ENCODE data around the gene SLCO4A1. TPM values are rescaled to one million over a fixed set of nuclear protein-coding genes. Genes with fewer than 3 reads are reported as not detected.

Gene SLCO4A1
- total and polyA plus RNA-seq, 2 donors (not counting 3 experiments of a cell fraction or from before 2014, with no cell fraction given), result 1.4 to 4.1 TPM

- H3K4me2 ChIP-seq (ENCODE audit: insufficient read depth, low read length), result no peak overlapping the region
Observed at GRCh38 chr20:62614085-62614960, 28.0 kb upstream of the SLCO4A1 start.

More at GRCh38 chr20:62614085-62614960, 28.0 kb upstream of the SLCO4A1 start:
- Histone ChIP-seq H3K9me3 (replicated peaks; ENCODE audit: control insufficient read depth, insufficient read depth, low read length) (no peaks in the 10 kb centered on the region), H3K27me3 (ENCODE audit: control insufficient read depth in 2 of 2, insufficient read depth in 2 of 2, low read length in 2 of 2) (peaks cover 0 to 2% of the 10 kb centered on the region in 2 experiments), H3K4me1 (ENCODE audit: control insufficient read depth, extremely low read depth, insufficient read depth, low read length) (peaks cover 20% of the 10 kb centered on the region), H3K36me3 (ENCODE audit: control insufficient read depth in 2 of 2, extremely low read depth in 1 of 2, insufficient read depth in 2 of 2, low read length in 2 of 2) (no peaks in the 10 kb centered on the region), H3K9ac (replicated peaks; ENCODE audit: extremely low read depth, insufficient read depth, low read length) (no peak overlapping the region), H3K9me1 (replicated peaks; ENCODE audit: control insufficient read depth, extremely low read depth, insufficient read depth, low read length) (no peaks in the 10 kb centered on the region), H3K27ac (ENCODE audit: insufficient read depth, low read depth, low read length) (no peak overlapping the region), H2AFZ (ENCODE audit: low read depth, low read length) (no peak overlapping the region), H4K20me1 (replicated peaks; ENCODE audit: control insufficient read depth, extremely low read depth, insufficient read depth, low read length) (no peaks in the 10 kb centered on the region), H3K4me3 (replicated peaks in 1 of 3; ENCODE audit: insufficient read depth in 1 of 3, low read depth in 1 of 3, low read length in 3 of 3) (no peak overlapping the region), H3K79me2 (ENCODE audit: control insufficient read depth, insufficient read depth, low read length) (no peaks in the 10 kb centered on the region)
- ChIA-PET POLR2A (no interaction called here), CTCF (interaction anchor here (1.7 to 2.5 kb wide), 2 partner anchors 11 to 114 kb away, joined by 8 to 13 read pairs; no protein-coding TSS in a partner anchor)
- TF ChIP-seq JUN (IDR thresholded peaks at IDR 0.05; ENCODE audit: borderline replicate concordance, insufficient read depth, insufficient read length, low read depth) (no peak), GATA2 (IDR thresholded peaks at IDR 0.05; ENCODE audit: insufficient read depth, insufficient read length, low read depth, low read length) (no peak), MYC (IDR thresholded peaks at IDR 0.05; ENCODE audit: low read depth, low read length) (no peak), POLR2AphosphoS5 (IDR thresholded peaks at IDR 0.05; ENCODE audit: insufficient read depth, low read depth, low read length) (no peak), CTCF (IDR thresholded peaks at IDR 0.05; ENCODE audit: extremely low read depth in 1 of 2, insufficient read depth in 1 of 2, low read depth in 1 of 2, low read length in 2 of 2) (no peak), POLR2A (IDR thresholded peaks at IDR 0.05; ENCODE audit: low read depth, low read length) (no peak), FOS (IDR thresholded peaks at IDR 0.05; ENCODE audit: borderline replicate concordance, insufficient read depth, low read length) (no peak), EZH2 (IDR thresholded peaks at IDR 0.05; ENCODE audit: borderline replicate concordance, low read depth, low read length, severe bottlenecking) (no peak)
- TF ChIP-seq, protein P1, sequence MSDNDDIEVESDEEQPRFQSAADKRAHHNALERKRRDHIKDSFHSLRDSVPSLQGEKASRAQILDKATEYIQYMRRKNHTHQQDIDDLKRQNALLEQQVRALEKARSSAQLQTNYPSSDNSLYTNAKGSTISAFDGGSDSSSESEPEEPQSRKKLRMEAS (IDR thresholded peaks at IDR 0.05; ENCODE audit: insufficient read depth, insufficient read length), result no peak
- FAIRE-seq, result no peak
- BruUV-seq (replicated peaks), result no TSS peak
- dilution Hi-C loops (cut with MboI; ENCODE audit: extremely low pct_ligation_motif_present, low sequenced_read_pairs) (no loop called here), intact Hi-C loops (cut with micrococcal nuclease) (no loop called here)
- no peak for DNase-seq (ENCODE audit: low read depth, low spot score)
